ENCODE measurements around the gene MINDY2.

Gene MINDY2

DNA sequence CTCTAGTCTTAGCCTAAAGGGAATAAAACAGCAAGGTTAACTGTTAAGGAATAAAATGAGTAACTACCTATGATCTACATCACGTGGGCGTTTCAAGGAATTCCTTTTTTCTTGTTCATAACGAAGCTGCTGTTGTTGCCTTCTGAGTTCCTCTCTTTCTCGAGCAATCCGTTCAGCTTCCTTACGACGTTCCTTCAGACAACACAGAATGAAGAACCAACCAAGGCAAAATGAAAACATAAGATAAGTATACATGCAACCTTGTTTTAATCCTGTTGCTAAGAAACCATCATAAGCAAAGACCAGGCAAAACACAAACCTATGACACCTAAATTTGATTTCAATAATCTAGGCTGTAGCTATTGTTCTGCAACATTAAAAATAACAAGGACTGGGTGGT lies 118.3 kb downstream of the MINDY2 start:
- no peak for DNase-seq

- DNase-seq: no peak
Measured at GRCh38 chr15:58898150-58898680, 127.1 kb downstream of the MINDY2 start.

- DNase-seq: no peak
Measured at GRCh38 chr15:58900631-58901030, 129.5 kb downstream of the MINDY2 start.

DNA sequence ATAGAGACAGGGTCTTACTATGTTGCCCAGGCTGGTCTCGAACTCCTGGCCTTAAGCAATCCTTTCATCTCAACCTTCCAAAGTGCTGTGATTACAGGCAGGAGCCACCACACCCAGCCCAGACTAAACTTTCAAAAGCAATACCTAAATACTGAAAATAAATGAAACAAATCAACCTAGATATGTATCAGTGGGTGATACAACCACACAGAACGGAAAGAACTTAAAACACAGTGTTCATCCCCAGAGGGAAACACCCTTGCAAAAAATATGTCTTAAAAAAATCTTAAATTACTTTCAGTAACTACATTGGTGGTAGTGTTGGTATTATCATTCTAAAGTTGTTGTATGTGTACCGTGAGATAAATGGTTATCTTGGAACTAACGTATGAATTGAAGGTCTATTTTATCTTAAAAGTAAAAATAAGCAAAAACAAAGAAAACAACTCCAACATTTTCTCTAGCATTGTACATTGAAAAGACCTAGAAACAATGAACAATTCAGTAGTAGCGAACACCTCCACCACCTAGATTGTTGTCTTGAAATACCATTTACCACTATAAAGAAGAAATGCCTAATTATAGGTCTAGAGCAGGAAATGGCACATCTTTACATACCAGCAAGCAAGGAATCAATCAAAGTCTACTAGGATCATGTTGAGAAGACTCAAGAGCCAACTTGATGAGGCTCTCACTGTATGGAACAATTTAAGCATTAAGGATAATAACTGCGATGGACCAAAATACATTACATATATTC lies 137.6 kb downstream of the MINDY2 start:
- no peak for DNase-seq

DNA sequence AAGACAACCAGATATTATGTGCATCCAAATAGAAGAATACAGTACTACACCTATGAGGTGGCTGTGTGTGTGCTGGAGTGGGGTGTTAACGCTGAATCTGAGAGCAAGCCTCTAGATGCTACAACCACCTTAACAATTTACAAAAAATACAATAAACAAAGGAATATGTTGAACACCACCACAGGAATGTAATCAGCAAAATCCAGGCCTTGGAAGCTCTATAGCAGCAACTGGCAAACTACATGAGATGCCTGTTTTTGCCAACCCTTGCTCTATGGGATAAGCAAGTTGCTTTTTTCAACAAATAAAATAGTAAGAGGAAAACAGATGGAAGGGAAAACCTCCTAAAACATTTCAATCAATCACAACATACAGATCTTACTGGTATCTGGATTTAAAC lies 138.5 kb downstream of the MINDY2 start:
- no peak for DNase-seq

GRCh38 chr15:58910456-58910855 lies 139.4 kb downstream of the MINDY2 start:
- no peak for DNase-seq

Data from activated T-cell treated with anti-CD3 and anti-CD28 coated beads, Interleukin-2, amount 50 U/mL, for 1 hour (primary cell).